Activated T-helper 1 cell treated with anti-CD3 and anti-CD28 coated beads, Interleukin-12 subunit alpha, Interleukin-12 subunit beta, Interleukin-2, Interleukin-4 antibody, amounts not matched to agents 30 ng/mL and 10 ng/mL and 1 ng/mL, durations not matched to agents 14 hours and 24 hours and 36 hours (primary cell): ENCODE data around the gene NFIA. TPM values are rescaled to one million over a fixed set of nuclear protein-coding genes. Genes with fewer than 3 reads are reported as not detected.

Experiments used
- DNase-seq: peaks from one replicate; pipeline ENCODE4 v3.0.0; 2021; ENCODE audit warnings: low spot score
- H3K27ac Mint-ChIP-seq: one replicate; pipeline ENCODE4 v1.8.0; 2021; ENCODE audit warnings: mild to moderate bottlenecking, mixed read lengths
- H3K27me3 Mint-ChIP-seq: one replicate; pipeline ENCODE4 v1.8.0; 2022; ENCODE audit warnings: mild to moderate bottlenecking, moderate library complexity, mixed read lengths; ENCODE audit not compliant: insufficient read depth
- H3K36me3 Mint-ChIP-seq: one replicate; pipeline ENCODE4 v1.8.0; 2021; ENCODE audit warnings: low read depth, mixed read lengths
- H3K4me1 Mint-ChIP-seq: one replicate; pipeline ENCODE4 v1.8.0; 2021; ENCODE audit warnings: low read depth, mixed read lengths
- H3K4me3 Mint-ChIP-seq: one replicate; pipeline ENCODE4 v1.8.0; 2021; ENCODE audit warnings: mild to moderate bottlenecking, moderate library complexity, mixed read lengths
- H3K9me3 Mint-ChIP-seq: one replicate; pipeline ENCODE4 v1.8.0; 2021; ENCODE audit warnings: mixed read lengths
- intact Hi-C: fragments of 100-400 bp; cut with micrococcal nuclease; formaldehyde crosslinking; loops from one replicate; pipeline ENCODE4 v1.15.1; 2024
- total RNA-seq: library from RNA; stranded (reverse); gene quantifications from 2 replicates; pipeline ENCODE4 v1.2.3, GENCODE V29; 2022

NFIA gene
- total RNA-seq, 1 donor from 2014 or later = 0.41 TPM

- no peak overlapping the region for H3K4me3 Mint-ChIP-seq
- no peak overlapping the region for H3K27ac Mint-ChIP-seq
- no peak for DNase-seq
- no peaks in the 10 kb centered on the region for H3K36me3 Mint-ChIP-seq
- intact Hi-C loops = no loop called here
- peaks cover 2% of the 10 kb centered on the region for H3K9me3 Mint-ChIP-seq
- H3K4me1 Mint-ChIP-seq = no peaks in the 10 kb centered on the region
- H3K27me3 Mint-ChIP-seq = peaks cover 12% of the 10 kb centered on the region
Observed at GRCh38 chr1:61348025-61348665, 265.8 kb downstream of the NFIA start.

- no peaks in the 10 kb centered on the region for H3K36me3 Mint-ChIP-seq
- intact Hi-C loops = loop anchor here (5.0 kb wide), 1 partner anchor 156 kb away; no protein-coding TSS in a partner anchor
- peaks cover 9% of the 10 kb centered on the region for H3K27me3 Mint-ChIP-seq
- H3K27ac Mint-ChIP-seq = no peak overlapping the region
- no peak overlapping the region for H3K4me3 Mint-ChIP-seq
- no peaks in the 10 kb centered on the region for H3K9me3 Mint-ChIP-seq
- H3K4me1 Mint-ChIP-seq = no peaks in the 10 kb centered on the region
- no peak for DNase-seq
Observed at GRCh38 chr1:61352845-61353435, 270.6 kb downstream of the NFIA start.

- no peak overlapping the region for H3K27ac Mint-ChIP-seq
- no peaks in the 10 kb centered on the region for H3K36me3 Mint-ChIP-seq
- no peak overlapping the region for H3K4me3 Mint-ChIP-seq
- peaks cover 9% of the 10 kb centered on the region for H3K27me3 Mint-ChIP-seq
- intact Hi-C loops = loop anchor here (5.0 kb wide), 1 partner anchor 157 kb away; no protein-coding TSS in a partner anchor
- H3K4me1 Mint-ChIP-seq = no peaks in the 10 kb centered on the region
- no peak for DNase-seq
- H3K9me3 Mint-ChIP-seq = no peaks in the 10 kb centered on the region
Observed at GRCh38 chr1:61353797-61354406, 271.5 kb downstream of the NFIA start.

- Mint-ChIP-seq H3K9me3 (no peaks in the 10 kb centered on the region), H3K27me3 (peaks cover 2% of the 10 kb centered on the region), H3K36me3 (no peaks in the 10 kb centered on the region), H3K27ac (no peak overlapping the region), H3K4me1 (no peaks in the 10 kb centered on the region), H3K4me3 (no peak overlapping the region)
- no peak for DNase-seq
- intact Hi-C loops = no loop called here
Observed at GRCh38 chr1:61356016-61356415, 273.7 kb downstream of the NFIA start.

- Mint-ChIP-seq H3K4me3 (no peak overlapping the region), H3K27me3 (peaks cover 2% of the 10 kb centered on the region), H3K9me3 (no peaks in the 10 kb centered on the region), H3K27ac (no peak overlapping the region), H3K36me3 (no peaks in the 10 kb centered on the region), H3K4me1 (no peaks in the 10 kb centered on the region)
- intact Hi-C loops = no loop called here
- DNase-seq = no peak
Observed at GRCh38 chr1:61356995-61357394, 274.6 kb downstream of the NFIA start.

GRCh38 chr1:61357539-61357938 lies 275.2 kb downstream of the NFIA start:
- Mint-ChIP-seq H3K4me3 (no peak overlapping the region), H3K27ac (no peak overlapping the region), H3K27me3 (peaks cover 2% of the 10 kb centered on the region), H3K36me3 (no peaks in the 10 kb centered on the region), H3K4me1 (no peaks in the 10 kb centered on the region), H3K9me3 (no peaks in the 10 kb centered on the region)
- DNase-seq = no peak
- intact Hi-C loops = no loop called here

- Mint-ChIP-seq H3K36me3 (no peaks in the 10 kb centered on the region), H3K27me3 (no peaks in the 10 kb centered on the region), H3K9me3 (no peaks in the 10 kb centered on the region), H3K27ac (no peak overlapping the region), H3K4me3 (no peak overlapping the region), H3K4me1 (no peaks in the 10 kb centered on the region)
- intact Hi-C loops = no loop called here
- DNase-seq = no peak
Observed at GRCh38 chr1:61358770-61359455, 276.6 kb downstream of the NFIA start.

- Mint-ChIP-seq H3K4me3 (no peak overlapping the region), H3K9me3 (no peaks in the 10 kb centered on the region), H3K36me3 (no peaks in the 10 kb centered on the region), H3K27ac (no peak overlapping the region), H3K4me1 (no peaks in the 10 kb centered on the region), H3K27me3 (no peaks in the 10 kb centered on the region)
- DNase-seq = no peak
- intact Hi-C loops = no loop called here
Observed at GRCh38 chr1:61361931-61362330, 279.6 kb downstream of the NFIA start.

- DNase-seq = no peak
- Mint-ChIP-seq H3K4me3 (no peak overlapping the region), H3K27ac (no peak overlapping the region), H3K4me1 (no peaks in the 10 kb centered on the region), H3K36me3 (no peaks in the 10 kb centered on the region), H3K9me3 (no peaks in the 10 kb centered on the region), H3K27me3 (no peaks in the 10 kb centered on the region)
- intact Hi-C loops = no loop called here
Observed at GRCh38 chr1:61362351-61362750, 280.0 kb downstream of the NFIA start.

- H3K4me3 Mint-ChIP-seq = no peak overlapping the region
- no peak overlapping the region for H3K27ac Mint-ChIP-seq
- peaks cover 13% of the 10 kb centered on the region for H3K27me3 Mint-ChIP-seq
- H3K4me1 Mint-ChIP-seq = no peaks in the 10 kb centered on the region
- no peak for DNase-seq
- intact Hi-C loops = no loop called here
- no peaks in the 10 kb centered on the region for H3K9me3 Mint-ChIP-seq
- no peaks in the 10 kb centered on the region for H3K36me3 Mint-ChIP-seq
Observed at GRCh38 chr1:61368366-61368765, 286.0 kb downstream of the NFIA start.

- Mint-ChIP-seq H3K27me3 (peaks cover 14% of the 10 kb centered on the region), H3K4me3 (no peak overlapping the region), H3K36me3 (no peaks in the 10 kb centered on the region), H3K27ac (no peak overlapping the region), H3K4me1 (no peaks in the 10 kb centered on the region), H3K9me3 (no peaks in the 10 kb centered on the region)
- no peak for DNase-seq
- intact Hi-C loops = no loop called here
Observed at GRCh38 chr1:61368876-61369275, 286.5 kb downstream of the NFIA start.

GRCh38 chr1:61370177-61370912 lies 288.0 kb downstream of the NFIA start:
- intact Hi-C loops = no loop called here
- no peak for DNase-seq
- Mint-ChIP-seq H3K36me3 (no peaks in the 10 kb centered on the region), H3K4me1 (no peaks in the 10 kb centered on the region), H3K27me3 (peaks cover 20% of the 10 kb centered on the region), H3K9me3 (no peaks in the 10 kb centered on the region), H3K27ac (no peak overlapping the region), H3K4me3 (no peak overlapping the region)
